WERI-Rb-1 (cell line): Measurements from ENCODE around the gene AANAT.

ENCODE experiments used
- DNase-seq: peaks from one replicate; pipeline ENCODE4 v3.0.0-alpha.2; 2020
- H3K27ac ChIP-seq: fragments of 250-450 bp; sonication (Bioruptor Pico); 2 replicates; pipeline ENCODE4 v1.5.1; 2020; ENCODE audit warnings: mild to moderate bottlenecking, moderate library complexity
- H3K27me3 ChIP-seq: fragments of 250-450 bp; sonication (Bioruptor Pico); 2 replicates; pipeline ENCODE4 v1.5.1; 2021; ENCODE audit warnings: mild to moderate bottlenecking, low read depth, moderate library complexity; ENCODE audit not compliant: insufficient read depth, severe bottlenecking
- H3K36me3 ChIP-seq: fragments of 250-450 bp; sonication (Bioruptor Pico); 2 replicates; pipeline ENCODE4 v1.5.1; 2020; ENCODE audit warnings: mild to moderate bottlenecking, moderate library complexity
- H3K4me3 ChIP-seq: 2 replicates; pipeline ENCODE4 v1.5.1; 2011; ENCODE audit warnings: low read depth, mild to moderate bottlenecking, control low read depth, low read length
- H3K9me3 ChIP-seq: fragments of 250-450 bp; sonication (Bioruptor Pico); 2 replicates; pipeline ENCODE4 v1.5.1; 2021; ENCODE audit warnings: mild to moderate bottlenecking, moderate library complexity; ENCODE audit not compliant: severe bottlenecking
- CTCF ChIP-seq: IDR thresholded peaks from 2 replicates; pipeline ENCODE4 v1.5.1; 2011; ENCODE audit warnings: low read depth, mild to moderate bottlenecking, control low read depth, inconsistent platforms, low read length

AANAT gene

GRCh38 chr17:76491271-76492122 lies 24.1 kb downstream of the AANAT start:
- no peaks in the 10 kb centered on the region for H3K9me3 ChIP-seq
- no peaks in the 10 kb centered on the region for H3K36me3 ChIP-seq
- no peak for DNase-seq
- no peak for TF ChIP-seq CTCF
- no peak overlapping the region; the same call in 1 of the 2 replicates for H3K27ac ChIP-seq
- H3K27me3 ChIP-seq, result no peaks in the 10 kb centered on the region
- H3K4me3 ChIP-seq, result no peak overlapping the region

- H3K36me3 ChIP-seq, result no peaks in the 10 kb centered on the region
- H3K9me3 ChIP-seq, result no peaks in the 10 kb centered on the region
- no peak for DNase-seq
- no peak overlapping the region; the same call in none of the 2 replicates for H3K27ac ChIP-seq
- no peak for TF ChIP-seq CTCF
- no peak overlapping the region for H3K4me3 ChIP-seq
- no peaks in the 10 kb centered on the region for H3K27me3 ChIP-seq
Observed at GRCh38 chr17:76492123-76492988, 25.0 kb downstream of the AANAT start.

GRCh38 chr17:76492989-76493501 lies 25.6 kb downstream of the AANAT start:
- no peaks in the 10 kb centered on the region for H3K9me3 ChIP-seq
- H3K4me3 ChIP-seq, result no peak overlapping the region
- no peak for TF ChIP-seq CTCF
- H3K27me3 ChIP-seq, result no peaks in the 10 kb centered on the region
- H3K27ac ChIP-seq, result no peak overlapping the region; the same call in 1 of the 2 replicates
- no peaks in the 10 kb centered on the region for H3K36me3 ChIP-seq
- no peak for DNase-seq

GRCh38 chr17:76493505-76494167 lies 26.2 kb downstream of the AANAT start:
- TF ChIP-seq CTCF, result no peak
- Histone ChIP-seq H3K4me3 (no peak overlapping the region), H3K27me3 (no peaks in the 10 kb centered on the region), H3K27ac (no peak overlapping the region), H3K36me3 (no peaks in the 10 kb centered on the region), H3K9me3 (no peaks in the 10 kb centered on the region)
- DNase-seq, result no peak

- no peak for TF ChIP-seq CTCF
- Histone ChIP-seq H3K36me3 (no peaks in the 10 kb centered on the region), H3K4me3 (no peak overlapping the region), H3K27ac (no peak overlapping the region), H3K27me3 (no peaks in the 10 kb centered on the region), H3K9me3 (no peaks in the 10 kb centered on the region)
- DNase-seq, result no peak
Observed at GRCh38 chr17:76495663-76496400, 28.4 kb downstream of the AANAT start.
